ENCODE results near the gene TNS3. TPM values are rescaled to one million over a fixed set of nuclear protein-coding genes. Genes with fewer than 3 reads are reported as not detected.

The TNS3 gene
- total RNA-seq, 1 donor from 2014 or later, result 40.8 TPM

DNA sequence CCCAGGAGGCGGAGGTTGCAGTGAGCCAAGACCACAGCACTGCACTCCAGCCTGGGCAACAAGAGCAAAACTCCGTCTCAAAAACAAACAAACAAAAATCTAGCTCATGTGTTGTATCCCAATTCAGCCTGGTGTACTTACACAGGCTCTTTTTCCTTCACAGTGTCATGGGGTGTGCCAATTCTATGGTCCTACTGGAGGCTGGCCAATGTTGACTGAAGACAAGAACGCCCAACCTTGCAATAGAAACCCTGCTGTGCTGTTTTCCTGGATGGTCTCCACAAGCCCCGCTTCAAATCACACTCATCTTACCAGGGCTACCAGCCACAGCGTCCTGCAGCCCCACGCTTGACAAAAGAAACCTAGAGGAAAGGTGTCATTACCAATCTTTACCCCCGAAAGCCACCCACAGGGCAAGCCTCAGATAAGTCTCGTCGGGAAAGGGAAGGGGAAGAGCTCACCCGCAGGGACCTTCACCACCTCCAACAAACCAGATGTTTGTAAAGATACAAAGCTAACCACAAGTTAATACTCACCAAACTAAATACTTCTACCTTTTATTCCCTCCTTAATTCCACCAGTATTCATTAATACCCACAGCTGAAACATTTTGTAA is 64.8 kb downstream of the TNS3 start:
- DNase-seq (ENCODE audit: low read depth), result no peak
- H3K4me3 ChIP-seq (ENCODE audit: low read depth, low read length), result no peak overlapping the region
- TF ChIP-seq, protein P1, sequence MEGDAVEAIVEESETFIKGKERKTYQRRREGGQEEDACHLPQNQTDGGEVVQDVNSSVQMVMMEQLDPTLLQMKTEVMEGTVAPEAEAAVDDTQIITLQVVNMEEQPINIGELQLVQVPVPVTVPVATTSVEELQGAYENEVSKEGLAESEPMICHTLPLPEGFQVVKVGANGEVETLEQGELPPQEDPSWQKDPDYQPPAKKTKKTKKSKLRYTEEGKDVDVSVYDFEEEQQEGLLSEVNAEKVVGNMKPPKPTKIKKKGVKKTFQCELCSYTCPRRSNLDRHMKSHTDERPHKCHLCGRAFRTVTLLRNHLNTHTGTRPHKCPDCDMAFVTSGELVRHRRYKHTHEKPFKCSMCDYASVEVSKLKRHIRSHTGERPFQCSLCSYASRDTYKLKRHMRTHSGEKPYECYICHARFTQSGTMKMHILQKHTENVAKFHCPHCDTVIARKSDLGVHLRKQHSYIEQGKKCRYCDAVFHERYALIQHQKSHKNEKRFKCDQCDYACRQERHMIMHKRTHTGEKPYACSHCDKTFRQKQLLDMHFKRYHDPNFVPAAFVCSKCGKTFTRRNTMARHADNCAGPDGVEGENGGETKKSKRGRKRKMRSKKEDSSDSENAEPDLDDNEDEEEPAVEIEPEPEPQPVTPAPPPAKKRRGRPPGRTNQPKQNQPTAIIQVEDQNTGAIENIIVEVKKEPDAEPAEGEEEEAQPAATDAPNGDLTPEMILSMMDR (conservative IDR thresholded peaks at IDR 0.05; ENCODE audit: low read depth, low read length), result no peak

DNA sequence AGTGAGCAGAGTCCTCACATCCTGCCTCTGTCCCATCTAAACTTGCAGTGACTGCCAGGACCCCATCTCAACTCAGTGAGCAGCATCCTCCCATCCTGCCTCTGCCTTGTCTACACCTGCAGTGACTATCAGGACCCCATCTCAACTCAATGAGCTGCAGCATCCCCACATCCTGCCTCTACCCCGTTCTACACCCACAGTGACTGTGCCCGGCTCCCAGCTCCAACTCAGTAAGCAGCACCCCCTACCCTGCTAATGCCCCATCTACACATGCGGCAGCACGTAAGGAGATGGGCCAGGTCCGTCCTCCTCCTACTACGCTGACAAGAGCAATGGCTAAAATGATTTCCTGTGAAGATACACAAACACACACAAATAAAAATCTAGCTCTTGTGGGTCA is 65.5 kb downstream of the TNS3 start:
- TF ChIP-seq, protein P1 (conservative IDR thresholded peaks at IDR 0.05; ENCODE audit: low read depth, low read length), result no peak
- no peak for DNase-seq (ENCODE audit: low read depth)
- H3K4me3 ChIP-seq (ENCODE audit: low read depth, low read length), result no peak overlapping the region

DNA sequence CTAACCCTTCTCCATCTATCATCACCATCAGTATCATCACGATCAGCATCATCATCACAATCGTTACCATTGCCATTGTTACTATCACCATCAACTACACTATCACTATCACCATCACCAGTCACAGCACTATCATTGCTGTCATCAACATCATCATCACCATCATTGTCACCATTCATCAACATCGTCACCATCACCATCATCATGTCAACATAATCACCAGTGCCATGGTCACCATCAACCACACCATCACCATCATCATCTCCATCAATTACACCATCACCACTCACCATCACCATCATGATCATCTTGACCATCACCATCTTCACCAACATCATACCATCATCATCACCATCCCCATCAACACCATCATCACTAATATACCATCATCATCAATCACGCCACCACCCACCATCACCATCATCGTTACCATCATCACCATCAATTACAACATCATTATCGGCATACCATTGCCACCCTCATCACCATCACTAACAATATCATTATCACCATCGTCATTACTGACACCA is 66.5 kb downstream of the TNS3 start:
- TF ChIP-seq, protein P1 (conservative IDR thresholded peaks at IDR 0.05; ENCODE audit: low read depth, low read length), result no peak
- no peak for DNase-seq (ENCODE audit: low read depth)
- no peak overlapping the region for H3K4me3 ChIP-seq (ENCODE audit: low read depth, low read length)

DNA sequence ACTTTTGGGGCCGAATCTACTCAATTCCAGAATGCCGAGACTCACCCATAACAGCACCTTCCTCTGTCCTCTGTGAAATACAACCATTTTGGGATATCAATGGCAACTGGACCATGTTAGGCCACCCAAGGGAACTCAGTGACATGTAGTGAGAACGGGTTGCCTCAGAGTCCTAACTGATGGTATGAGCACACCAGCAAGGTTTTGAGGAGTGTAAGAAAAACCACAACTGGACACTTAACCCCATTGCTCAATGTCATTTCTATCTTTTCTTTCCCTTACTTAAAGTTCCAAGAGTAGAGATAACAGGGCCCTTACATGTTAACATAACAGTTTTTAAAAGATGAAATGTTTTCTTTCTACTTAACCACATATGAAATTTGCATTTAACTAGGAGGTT is 67.1 kb downstream of the TNS3 start:
- TF ChIP-seq, protein P1 (conservative IDR thresholded peaks at IDR 0.05; ENCODE audit: low read depth, low read length), result no peak
- DNase-seq (ENCODE audit: low read depth), result no peak
- no peak overlapping the region for H3K4me3 ChIP-seq (ENCODE audit: low read depth, low read length)

DNA sequence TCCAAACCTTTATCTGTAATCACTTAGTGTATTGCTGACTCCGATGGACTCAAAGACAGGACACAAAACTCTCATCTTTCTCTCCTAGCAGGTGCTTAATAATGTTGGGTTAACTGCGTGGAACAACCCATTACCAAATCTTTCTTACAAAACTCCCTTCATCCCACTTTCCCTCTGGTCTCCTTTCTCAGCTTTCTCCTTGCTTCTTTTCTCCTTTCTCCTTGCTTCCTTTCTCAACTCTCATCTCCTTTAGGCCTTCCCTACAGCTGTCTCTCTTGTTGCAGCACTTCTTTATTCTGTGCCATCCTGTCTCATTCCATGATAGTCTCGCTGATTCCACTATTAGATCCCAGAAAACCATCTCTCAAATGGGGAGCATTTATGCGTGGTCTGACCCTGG is 67.5 kb downstream of the TNS3 start:
- TF ChIP-seq, protein P1 (conservative IDR thresholded peaks at IDR 0.05; ENCODE audit: low read depth, low read length), result no peak
- DNase-seq (ENCODE audit: low read depth), result no peak
- H3K4me3 ChIP-seq (ENCODE audit: low read depth, low read length), result no peak overlapping the region

DNA sequence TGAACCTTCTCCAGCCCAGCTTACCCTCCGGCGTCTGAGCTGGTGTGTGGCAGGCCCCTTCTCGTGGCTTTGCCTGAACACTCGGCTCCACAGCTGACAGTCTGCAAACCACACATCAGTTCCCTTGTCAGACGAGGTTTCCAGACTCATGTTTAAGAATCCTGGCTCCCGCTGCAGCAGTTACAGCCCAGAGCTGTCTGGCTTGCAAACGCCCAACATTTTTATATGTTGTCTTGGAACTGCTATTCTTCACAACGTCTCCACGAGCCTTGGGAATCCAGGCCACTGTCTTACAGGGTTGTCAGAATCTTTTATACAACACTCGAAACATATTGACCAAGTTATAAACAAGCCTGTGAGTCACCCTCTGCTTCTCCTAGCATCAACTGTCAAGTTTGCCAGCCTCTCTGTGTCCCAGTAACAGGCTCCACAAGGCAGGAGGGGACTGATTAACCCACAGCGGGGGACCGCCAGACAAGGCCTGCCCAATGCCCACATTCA is 68.1 kb downstream of the TNS3 start:
- TF ChIP-seq, protein P1 (conservative IDR thresholded peaks at IDR 0.05; ENCODE audit: low read depth, low read length), result no peak
- no peak overlapping the region for H3K4me3 ChIP-seq (ENCODE audit: low read depth, low read length)
- no peak for DNase-seq (ENCODE audit: low read depth)
